ENCODE measurements around the gene HOXC4.

The HOXC4 gene

GRCh38 chr12:54033106-54033979 lies 20.3 kb upstream of the HOXC4 start:
- no peaks in the 10 kb centered on the region for H3K4me1 ChIP-seq
- H3K27me3 ChIP-seq (ENCODE audit: control insufficient read depth, insufficient read depth, low read length), result peaks cover 21% of the 10 kb centered on the region
- H3K36me3 ChIP-seq (ENCODE audit: control insufficient read depth, insufficient read depth, low read length), result no peaks in the 10 kb centered on the region
- no peak overlapping the region for H2AFZ ChIP-seq
- H3K4me2 ChIP-seq (ENCODE audit: low read length), result no peak overlapping the region
- no peaks in the 10 kb centered on the region for H3K9me3 ChIP-seq (ENCODE audit: control insufficient read depth, low read length)
- H3K4me3 ChIP-seq (ENCODE audit: low read depth, low read length), result no peak overlapping the region
- no peaks in the 10 kb centered on the region for H3K79me2 ChIP-seq
- no peak for TF ChIP-seq CTCF (IDR thresholded peaks at IDR 0.05)
- H3K9ac ChIP-seq, result no peak overlapping the region
- H3K27ac ChIP-seq, result no peak overlapping the region

GRCh38 chr12:54033980-54034784 lies 19.5 kb upstream of the HOXC4 start:
- Histone ChIP-seq H3K27ac (no peak overlapping the region), H3K4me3 (ENCODE audit: low read depth, low read length) (no peak overlapping the region), H3K79me2 (no peaks in the 10 kb centered on the region), H3K4me2 (ENCODE audit: low read length) (no peak overlapping the region), H3K27me3 (ENCODE audit: control insufficient read depth, insufficient read depth, low read length) (peaks cover 14% of the 10 kb centered on the region), H3K4me1 (no peaks in the 10 kb centered on the region), H3K9me3 (ENCODE audit: control insufficient read depth, low read length) (no peaks in the 10 kb centered on the region), H2AFZ (no peak overlapping the region), H3K36me3 (ENCODE audit: control insufficient read depth, insufficient read depth, low read length) (no peaks in the 10 kb centered on the region), H3K9ac (no peak overlapping the region)
- TF ChIP-seq CTCF (IDR thresholded peaks at IDR 0.05), result no peak

GRCh38 chr12:54034785-54035310 lies 18.8 kb upstream of the HOXC4 start:
- H3K27me3 ChIP-seq (ENCODE audit: control insufficient read depth, insufficient read depth, low read length), result peaks cover 14% of the 10 kb centered on the region
- no peak overlapping the region for H3K9ac ChIP-seq
- no peak overlapping the region for H3K27ac ChIP-seq
- no peaks in the 10 kb centered on the region for H3K36me3 ChIP-seq (ENCODE audit: control insufficient read depth, insufficient read depth, low read length)
- H3K4me3 ChIP-seq (ENCODE audit: low read depth, low read length), result no peak overlapping the region
- no peak overlapping the region for H2AFZ ChIP-seq
- H3K4me1 ChIP-seq, result no peaks in the 10 kb centered on the region
- no peaks in the 10 kb centered on the region for H3K9me3 ChIP-seq (ENCODE audit: control insufficient read depth, low read length)
- no peak for TF ChIP-seq CTCF (IDR thresholded peaks at IDR 0.05)
- no peak overlapping the region for H3K4me2 ChIP-seq (ENCODE audit: low read length)
- H3K79me2 ChIP-seq, result no peaks in the 10 kb centered on the region

- no peaks in the 10 kb centered on the region for H3K36me3 ChIP-seq (ENCODE audit: control insufficient read depth, insufficient read depth, low read length)
- H3K4me1 ChIP-seq, result no peaks in the 10 kb centered on the region
- no peak overlapping the region for H3K9ac ChIP-seq
- H3K9me3 ChIP-seq (ENCODE audit: control insufficient read depth, low read length), result no peaks in the 10 kb centered on the region
- no peak for TF ChIP-seq CTCF (IDR thresholded peaks at IDR 0.05)
- H2AFZ ChIP-seq, result no peak overlapping the region
- no peaks in the 10 kb centered on the region for H3K79me2 ChIP-seq
- H3K27ac ChIP-seq, result no peak overlapping the region
- no peak overlapping the region for H3K4me2 ChIP-seq (ENCODE audit: low read length)
- peaks cover 14% of the 10 kb centered on the region for H3K27me3 ChIP-seq (ENCODE audit: control insufficient read depth, insufficient read depth, low read length)
- no peak overlapping the region for H3K4me3 ChIP-seq (ENCODE audit: low read depth, low read length)
These were observed 17.9 kb upstream of the HOXC4 start for GRCh38 chr12:54035568-54036264.

Measured in parathyroid adenoma (tissue), 2 donors.